GM13976 (cell line): ENCODE measurements around the gene HIVEP3.

ENCODE experiments used
- DNase-seq: peaks from one replicate; pipeline ENCODE4 v3.0.0; 2012; ENCODE audit warnings: low spot score
- in situ Hi-C: fragments of 300-500 bp; cut with MboI; formaldehyde crosslinking; loops from one replicate; pipeline ENCODE4 v1.12.0; 2022; ENCODE audit warnings: low sequenced_read_pairs, mixed read lengths, inconsistent platforms; ENCODE audit not compliant: unreplicated experiment
- TF ChIP-seq, protein P1 (sequence below): IDR thresholded peaks from 2 replicates; pipeline ENCODE4 v1.5.1; 2012; ENCODE audit warnings: borderline replicate concordance, mild to moderate bottlenecking; ENCODE audit not compliant: insufficient read depth; ENCODE audit errors: extremely low read depth, missing control alignments, control extremely low read depth

HIVEP3 gene

GRCh38 chr1:41939194-41939593 lies 20.5 kb upstream of the HIVEP3 start:
- no peak for DNase-seq
- TF ChIP-seq, protein P1, sequence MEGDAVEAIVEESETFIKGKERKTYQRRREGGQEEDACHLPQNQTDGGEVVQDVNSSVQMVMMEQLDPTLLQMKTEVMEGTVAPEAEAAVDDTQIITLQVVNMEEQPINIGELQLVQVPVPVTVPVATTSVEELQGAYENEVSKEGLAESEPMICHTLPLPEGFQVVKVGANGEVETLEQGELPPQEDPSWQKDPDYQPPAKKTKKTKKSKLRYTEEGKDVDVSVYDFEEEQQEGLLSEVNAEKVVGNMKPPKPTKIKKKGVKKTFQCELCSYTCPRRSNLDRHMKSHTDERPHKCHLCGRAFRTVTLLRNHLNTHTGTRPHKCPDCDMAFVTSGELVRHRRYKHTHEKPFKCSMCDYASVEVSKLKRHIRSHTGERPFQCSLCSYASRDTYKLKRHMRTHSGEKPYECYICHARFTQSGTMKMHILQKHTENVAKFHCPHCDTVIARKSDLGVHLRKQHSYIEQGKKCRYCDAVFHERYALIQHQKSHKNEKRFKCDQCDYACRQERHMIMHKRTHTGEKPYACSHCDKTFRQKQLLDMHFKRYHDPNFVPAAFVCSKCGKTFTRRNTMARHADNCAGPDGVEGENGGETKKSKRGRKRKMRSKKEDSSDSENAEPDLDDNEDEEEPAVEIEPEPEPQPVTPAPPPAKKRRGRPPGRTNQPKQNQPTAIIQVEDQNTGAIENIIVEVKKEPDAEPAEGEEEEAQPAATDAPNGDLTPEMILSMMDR = no peak
- in situ Hi-C loops = no loop called here

DNA sequence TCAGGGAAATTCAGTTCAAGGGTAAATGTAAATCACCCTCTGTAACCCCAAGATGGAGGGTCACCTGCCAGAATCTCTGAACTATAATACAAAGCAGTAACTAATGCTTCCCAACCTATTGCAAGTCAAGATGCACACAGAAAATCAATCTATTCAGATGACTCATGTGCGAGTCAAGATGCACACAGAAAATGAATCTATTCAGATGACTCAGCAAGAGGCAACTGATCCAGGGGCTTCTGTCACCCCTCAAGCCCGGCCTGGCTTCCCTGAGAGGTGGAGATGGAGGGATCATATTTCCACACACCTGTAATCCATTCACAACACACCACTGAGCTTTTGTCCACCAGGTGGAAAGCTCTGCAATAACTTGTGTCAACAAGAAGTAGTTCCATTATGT lies 17.4 kb upstream of the HIVEP3 start:
- DNase-seq = no peak
- in situ Hi-C loops = no loop called here
- TF ChIP-seq, protein P1 = no peak

DNA sequence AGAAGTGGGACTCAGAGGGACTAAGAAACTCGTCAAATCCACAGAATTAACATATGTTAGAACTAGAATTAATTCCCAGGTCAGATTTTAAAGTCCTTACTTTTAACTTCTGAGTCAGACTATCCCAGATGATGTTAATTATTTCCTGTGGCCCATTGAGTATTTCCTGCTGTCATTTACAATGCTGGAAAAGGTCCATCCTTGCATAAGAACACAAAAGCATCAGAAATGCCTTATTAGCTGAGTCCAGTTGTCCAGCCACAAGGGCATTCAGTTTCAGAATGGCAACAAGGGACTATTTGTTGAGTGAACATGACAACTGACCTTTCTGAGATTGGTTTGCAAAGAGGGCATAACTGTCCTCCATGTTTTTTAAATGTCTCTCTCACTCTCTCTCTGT lies 16.5 kb upstream of the HIVEP3 start:
- TF ChIP-seq, protein P1 = no peak
- in situ Hi-C loops = no loop called here
- DNase-seq = no peak

GRCh38 chr1:41933106-41933505 lies 14.4 kb upstream of the HIVEP3 start:
- in situ Hi-C loops = no loop called here
- TF ChIP-seq, protein P1 = no peak
- no peak for DNase-seq

GRCh38 chr1:41931578-41931977 lies 12.9 kb upstream of the HIVEP3 start:
- DNase-seq = no peak
- in situ Hi-C loops = no loop called here
- TF ChIP-seq, protein P1 = no peak

- DNase-seq = no peak
- in situ Hi-C loops = no loop called here
- TF ChIP-seq, protein P1 = no peak
Measured at GRCh38 chr1:41927118-41927517, 8.4 kb upstream of the HIVEP3 start.

GRCh38 chr1:41925712-41926111 lies 7.0 kb upstream of the HIVEP3 start:
- TF ChIP-seq, protein P1 = no peak
- in situ Hi-C loops = no loop called here
- DNase-seq = no peak
